GM19023 (cell line): ENCODE results near the gene APOBEC3H.
A peak's percentile ranks its signal among the peaks of the same experiment; 100 is the strongest.

Experiments used
- ATAC-seq: cut with Tn5 transposase; IDR thresholded peaks from one replicate; pipeline ENCODE4 v1.9.1; 2021; ENCODE audit warnings: mild to moderate bottlenecking, moderate library complexity; ENCODE audit not compliant: unreplicated experiment

APOBEC3H gene

GRCh38 chr22:39152511-39153219 lies 55.6 kb downstream of the APOBEC3H start, which contains the start of gene CBX7:
TSS of gene CBX7 (minus strand) at chr22:39152680. CDS start at chr22:39152444, 236 bp downstream.
- ATAC-seq: peak; percentile 75

DNA sequence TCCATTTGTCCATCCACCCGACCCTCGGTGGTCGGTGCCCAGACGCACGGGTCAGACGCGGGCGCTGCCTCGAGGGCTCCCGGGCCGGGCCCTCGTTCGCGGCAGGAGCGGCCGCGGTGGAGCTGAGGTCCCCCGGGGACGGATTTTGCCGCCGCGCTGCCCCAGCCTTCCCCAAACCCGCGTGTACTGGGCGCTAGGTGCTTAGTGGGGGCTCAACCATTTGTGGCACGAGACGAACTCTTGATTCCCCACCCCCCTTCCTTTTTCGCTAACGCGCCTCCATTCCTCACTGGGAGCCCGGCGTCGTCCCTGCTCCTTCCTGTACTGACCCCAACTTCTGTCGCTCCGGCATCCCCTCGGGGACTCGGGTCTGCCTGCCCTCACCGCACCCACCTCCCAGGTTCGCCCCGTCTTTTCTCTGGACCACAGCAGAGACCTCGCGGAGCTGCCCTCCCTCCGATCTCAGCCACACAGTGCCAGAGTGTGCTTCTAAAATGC lies 56.2 kb downstream of the APOBEC3H start:
- peak; percentile 8 for ATAC-seq
